Fibroblast of skin of abdomen (primary cell): ENCODE data around the gene SORCS2. TPM values are rescaled to one million over a fixed set of nuclear protein-coding genes. Genes with fewer than 3 reads are reported as not detected.
A peak's percentile ranks its signal among the peaks of the same experiment; 100 is the strongest.

Source experiments
- DNase-seq: peaks from one replicate; pipeline ENCODE4 v3.0.0-alpha.2; 2013
- polyA plus RNA-seq, 2 experiments: library from polyadenylated mRNA; unstranded; fragments of 120-200 nt; gene quantifications; one replicate each; pipeline ENCODE4 v1.2.1, GENCODE V29; 2013; ENCODE audit not compliant: insufficient read length in 2 of 2

The SORCS2 gene
- 17.4 TPM for polyA plus RNA-seq (2013, experiment 1 of 2; ENCODE audit: insufficient read length)
- 16.2 TPM for polyA plus RNA-seq (2013, experiment 2 of 2; ENCODE audit: insufficient read length)

DNA sequence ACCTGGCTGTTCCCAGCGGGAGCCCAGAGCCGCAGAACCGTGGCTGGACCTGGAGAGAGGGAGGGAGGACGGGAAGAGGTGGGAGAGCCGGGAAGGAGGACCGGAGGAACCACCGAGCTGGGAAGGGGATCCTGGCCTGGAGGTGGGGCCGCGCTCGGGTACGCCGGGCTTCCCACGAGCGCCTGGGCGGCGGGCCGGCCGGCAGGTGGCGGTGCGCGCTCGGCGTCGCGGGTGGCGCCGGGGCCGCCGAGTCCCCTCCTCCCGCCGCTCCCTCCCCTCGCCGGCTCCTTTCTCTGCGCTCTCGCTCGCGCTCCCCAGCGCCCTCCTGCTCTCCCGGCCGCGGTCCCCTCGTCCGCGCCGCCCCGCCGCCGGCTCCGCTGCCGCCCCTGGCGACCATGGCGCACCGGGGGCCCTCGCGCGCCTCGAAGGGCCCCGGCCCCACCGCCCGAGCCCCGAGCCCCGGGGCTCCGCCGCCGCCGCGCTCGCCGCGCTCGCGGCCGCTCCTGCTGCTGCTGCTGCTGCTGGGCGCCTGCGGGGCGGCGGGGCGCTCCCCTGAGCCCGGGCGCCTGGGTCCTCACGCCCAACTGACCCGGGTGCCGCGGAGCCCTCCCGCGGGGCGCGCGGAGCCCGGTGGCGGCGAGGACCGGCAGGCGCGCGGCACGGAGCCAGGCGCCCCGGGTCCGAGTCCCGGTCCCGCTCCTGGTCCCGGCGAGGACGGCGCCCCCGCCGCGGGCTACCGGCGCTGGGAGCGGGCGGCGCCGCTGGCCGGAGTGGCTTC lies at the start of gene SORCS2:
TSS of gene SORCS2 (plus strand) at position 287 of the 778 bp plus-strand sequence.
- peak; percentile 72 for DNase-seq

- DNase-seq = no peak
These were observed 47.7 kb upstream of the SORCS2 start for GRCh38 chr4:7144374-7145290.

DNA sequence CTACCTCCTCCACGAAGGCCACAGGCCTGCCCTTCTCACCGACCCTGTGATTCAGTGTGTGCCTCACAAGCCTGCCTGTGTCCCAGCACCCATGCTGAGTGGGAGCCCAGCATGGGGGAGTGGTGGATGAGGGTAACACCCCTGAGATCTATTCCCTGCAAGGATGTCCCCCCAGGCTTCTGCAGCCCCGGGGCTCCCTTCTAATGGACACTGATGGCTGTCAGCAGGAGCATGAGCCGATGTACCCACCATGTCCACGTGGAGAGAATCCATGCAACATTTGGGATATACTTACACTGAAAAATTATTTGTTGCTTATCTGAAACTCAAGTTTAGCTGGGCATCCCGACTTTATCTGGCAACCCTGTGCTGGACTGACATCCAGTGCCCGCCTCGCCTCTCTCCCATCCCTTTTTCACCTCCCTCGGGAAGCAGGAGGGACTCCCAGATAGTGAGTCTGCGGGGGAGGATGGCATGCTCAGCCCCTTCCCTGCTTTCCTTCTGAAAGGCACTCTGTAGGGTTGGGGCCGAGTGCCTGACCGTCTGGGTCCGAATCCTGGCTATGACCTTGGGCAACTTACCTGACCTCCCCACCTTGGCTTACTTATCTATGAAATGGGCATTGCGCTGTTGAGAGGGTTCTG lies 46.9 kb upstream of the SORCS2 start:
- DNase-seq = no peak

DNA sequence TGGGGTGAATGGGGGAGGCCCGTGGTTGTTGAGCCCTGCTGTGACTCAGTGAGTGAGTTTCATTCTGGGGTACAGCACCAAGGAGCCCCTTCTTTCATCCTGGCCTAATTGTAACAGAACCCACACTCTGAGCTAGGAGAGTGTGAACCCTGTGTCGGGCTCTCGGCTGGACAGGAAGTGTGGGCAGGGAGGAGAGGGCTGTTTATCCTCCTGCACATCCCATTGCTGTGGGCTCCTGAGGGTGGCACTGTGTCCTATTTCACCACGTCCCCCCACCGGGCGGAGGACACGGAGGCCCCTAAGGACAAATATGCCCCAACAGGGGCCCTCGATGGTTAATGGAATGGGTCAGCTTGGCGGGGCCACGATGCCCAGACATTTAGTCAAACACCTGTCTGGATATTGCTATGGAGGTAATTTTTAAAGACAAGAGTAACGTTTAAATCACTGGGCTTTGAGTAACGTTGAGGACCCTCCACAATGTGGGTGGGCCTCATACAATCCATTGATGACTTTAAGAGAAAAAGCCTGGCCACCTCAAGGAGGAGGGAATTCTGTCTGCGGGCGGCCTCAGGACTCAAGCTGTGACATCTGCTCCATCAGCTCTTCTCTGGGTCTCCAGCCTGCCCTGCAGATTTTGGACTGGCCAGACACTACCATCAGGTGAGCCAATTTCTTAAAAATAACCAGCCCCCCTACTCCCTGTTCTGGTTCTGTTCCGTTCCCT lies 46.1 kb upstream of the SORCS2 start:
- DNase-seq = no peak

GRCh38 chr4:7146786-7147115 lies 45.6 kb upstream of the SORCS2 start:
- DNase-seq = no peak

GRCh38 chr4:7147261-7147660 lies 45.1 kb upstream of the SORCS2 start:
- DNase-seq = no peak

GRCh38 chr4:7147661-7148310 lies 44.6 kb upstream of the SORCS2 start:
- DNase-seq = no peak

DNA sequence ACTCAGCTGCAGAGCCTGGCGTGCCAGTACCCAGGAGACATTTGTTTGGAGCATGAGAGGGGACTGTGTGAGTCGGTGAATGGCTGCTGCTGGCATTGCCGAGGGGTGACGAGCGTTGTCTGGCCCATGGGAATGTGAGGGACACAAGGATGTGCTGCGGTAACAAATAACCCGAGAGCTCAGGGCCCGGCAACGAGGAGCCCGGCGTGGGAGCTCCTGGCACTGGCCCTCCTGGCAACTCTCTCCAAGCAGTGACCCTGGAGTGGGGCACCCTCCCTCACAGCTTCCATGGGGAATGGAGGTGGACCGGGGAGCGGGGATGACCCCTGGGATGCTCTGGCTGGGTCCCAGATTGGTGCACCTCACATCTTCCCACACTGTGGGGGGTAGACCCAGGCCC lies 44.0 kb upstream of the SORCS2 start:
- DNase-seq = no peak

GRCh38 chr4:7150036-7150635 lies 42.2 kb upstream of the SORCS2 start:
- DNase-seq = no peak

- DNase-seq = peak; percentile 12
These were observed 40.6 kb upstream of the SORCS2 start for GRCh38 chr4:7151668-7152227.

- DNase-seq = no peak
These were observed 38.6 kb upstream of the SORCS2 start for GRCh38 chr4:7153711-7154110.

GRCh38 chr4:7154351-7154981 lies 37.9 kb upstream of the SORCS2 start:
- no peak for DNase-seq

DNA sequence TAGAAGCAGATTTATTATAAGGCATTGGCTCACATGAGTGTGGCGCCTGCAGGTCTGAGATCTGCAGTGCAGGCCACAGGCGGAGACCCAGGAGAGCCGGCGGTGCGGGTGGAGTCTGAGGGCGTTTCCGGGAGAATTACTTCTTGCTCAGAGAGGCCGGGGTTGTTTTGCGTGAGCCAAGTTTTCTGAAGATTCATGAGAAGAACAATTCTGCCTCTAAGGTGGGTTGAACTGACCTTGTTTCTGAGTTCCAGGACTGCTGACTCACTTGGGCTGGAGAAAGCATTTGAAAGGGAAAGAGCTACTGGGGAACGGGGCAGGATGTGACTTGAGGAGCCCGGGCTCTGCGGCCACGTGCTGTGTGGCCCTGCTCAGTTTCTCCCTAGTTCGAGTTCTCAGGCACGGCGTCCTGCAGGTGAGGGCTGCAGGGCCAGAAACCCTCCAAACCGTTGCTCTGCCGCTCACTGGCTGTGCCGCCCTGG lies 36.7 kb upstream of the SORCS2 start:
- DNase-seq = peak; percentile 55

DNA sequence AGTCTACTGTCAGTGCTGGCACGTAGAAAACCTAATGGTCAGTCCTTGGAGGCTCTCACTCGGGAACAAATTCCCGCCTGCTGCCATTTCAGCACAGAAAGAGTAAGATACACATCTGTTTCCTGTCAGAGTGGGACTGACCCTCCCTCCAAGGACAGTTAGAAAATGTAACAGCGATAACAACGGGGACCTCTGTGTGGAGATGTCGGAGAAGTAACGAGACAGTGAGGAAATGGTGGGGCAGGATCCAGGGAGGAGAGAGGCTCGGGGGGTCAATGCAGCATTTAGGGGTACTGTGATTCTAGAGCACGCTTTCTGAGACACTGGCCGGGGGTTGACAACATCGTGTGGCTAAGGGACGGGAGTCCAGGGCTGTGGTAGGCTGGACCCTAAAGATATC lies 36.0 kb upstream of the SORCS2 start:
- no peak for DNase-seq

- DNase-seq = peak; percentile 48
These were observed 35.4 kb upstream of the SORCS2 start for GRCh38 chr4:7156761-7157488.

- DNase-seq = no peak
These were observed 34.7 kb upstream of the SORCS2 start for GRCh38 chr4:7157666-7158065.

DNA sequence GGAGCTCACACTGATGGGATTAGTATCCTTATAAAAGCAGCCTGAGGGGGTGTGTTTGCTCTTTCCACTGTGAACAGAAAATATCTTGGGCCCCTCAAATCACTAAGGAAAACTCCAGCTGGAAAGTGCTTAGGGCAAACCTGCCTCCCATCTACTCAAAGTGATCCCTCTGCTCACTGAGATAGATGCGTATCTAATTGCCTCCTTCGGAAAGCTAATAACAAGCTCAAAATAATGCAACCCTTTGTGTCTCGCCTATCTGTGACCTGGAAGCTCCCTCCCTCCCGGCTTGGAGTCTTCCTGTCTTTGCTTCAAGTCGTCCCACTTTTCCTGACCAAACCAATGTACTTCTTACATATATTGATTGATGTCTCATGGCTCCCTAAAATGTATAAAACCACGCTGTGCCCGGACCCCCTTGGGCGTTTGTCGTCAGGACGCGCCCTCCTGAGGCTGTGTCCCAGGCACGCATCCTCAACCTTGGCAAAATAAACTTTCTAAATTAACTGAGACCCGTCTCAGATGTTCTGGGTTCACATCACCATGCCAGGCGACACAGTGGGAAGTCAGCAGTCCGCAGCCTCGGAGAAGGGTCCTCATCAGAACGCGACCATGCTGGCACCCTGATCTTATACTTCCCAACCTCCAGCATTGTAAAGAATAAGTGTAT lies 34.1 kb upstream of the SORCS2 start:
- DNase-seq = no peak

GRCh38 chr4:7158991-7159390 lies 33.3 kb upstream of the SORCS2 start:
- no peak for DNase-seq

- DNase-seq = no peak
These were observed 32.4 kb upstream of the SORCS2 start for GRCh38 chr4:7159923-7160322.
